IMR-90 (cell line): Measurements from ENCODE around the gene GPR39. TPM values are rescaled to one million over a fixed set of nuclear protein-coding genes. Genes with fewer than 3 reads are reported as not detected.
A peak's percentile ranks its signal among the peaks of the same experiment; 100 is the strongest.

Experiments used
- ATAC-seq: fragments of 200-7000 bp; cut with Tn5 transposase; 2 replicates; pipeline ENCODE4 v1.9.1; 2020; ENCODE audit warnings: low read depth, mild to moderate bottlenecking, moderate library complexity
- BruUV-seq: library from RNA; stranded (reverse); fragments of 400-500 nt; replicated peaks from 2 replicates; lab custom pipeline; 2021; lab: Mats Ljungman, UMichigan
- CTCF ChIA-PET: fragments of 300-600 bp; formaldehyde crosslinking; extraction: SDS; loops from one replicate; lab custom pipeline; 2021; ENCODE audit warnings: antibody characterized with exemption; lab: Yijun Ruan, JAX
- POLR2A ChIA-PET: fragments of 300-600 bp; sonication (Branson Sonifier 250); formaldehyde crosslinking; loops from one replicate; lab custom pipeline; 2022; ENCODE audit warnings: antibody characterized with exemption; ENCODE audit not compliant: unreplicated experiment; lab: Charles Lee
- DNase-seq: peaks from one replicate; pipeline ENCODE4 v3.0.0; 2013
- H2AFZ ChIP-seq: replicated peaks from 2 replicates; pipeline ENCODE3; 2013; ENCODE audit warnings: low read length, mild to moderate bottlenecking; ENCODE audit not compliant: poor library complexity
- H2AK5ac ChIP-seq: 2 replicates; pipeline ENCODE4 v1.6.1; 2013; ENCODE audit warnings: low read depth, low read length, inconsistent platforms
- H2AK9ac ChIP-seq: replicated peaks from 2 replicates; pipeline ENCODE3; 2013; ENCODE audit warnings: mild to moderate bottlenecking, low read depth, low read length, moderate library complexity; ENCODE audit not compliant: poor library complexity
- H2BK120ac ChIP-seq: 2 replicates; pipeline ENCODE4 v1.6.1; 2013; ENCODE audit warnings: low read depth, low read length, inconsistent platforms
- H2BK15ac ChIP-seq: 3 replicates; pipeline ENCODE4 v1.6.1; 2013; ENCODE audit warnings: low read depth, low read length, inconsistent platforms
- H2BK20ac ChIP-seq: 2 replicates; pipeline ENCODE4 v1.6.1; 2013; ENCODE audit warnings: low read depth, mild to moderate bottlenecking, inconsistent platforms, low read length, moderate library complexity
- H2BK5ac ChIP-seq: 2 replicates; pipeline ENCODE4 v1.6.1; 2013; ENCODE audit warnings: mild to moderate bottlenecking, low read depth, low read length, inconsistent platforms; ENCODE audit not compliant: poor library complexity, severe bottlenecking
- H3K14ac ChIP-seq: replicated peaks from 2 replicates; pipeline ENCODE4 v1.6.1; 2013; ENCODE audit warnings: low read depth, low read length, inconsistent platforms
- H3K18ac ChIP-seq: 2 replicates; pipeline ENCODE4 v1.6.1; 2013; ENCODE audit warnings: low read depth, low read length, control low read depth
- H3K23ac ChIP-seq: 2 replicates; pipeline ENCODE4 v1.6.1; 2013; ENCODE audit warnings: low read depth, low read length, inconsistent platforms
- H3K27ac ChIP-seq: 2 replicates; pipeline ENCODE4 v1.5.1; 2013; ENCODE audit warnings: mild to moderate bottlenecking, control low read depth, low read length; ENCODE audit not compliant: insufficient read depth
- H3K27me3 ChIP-seq: 2 replicates; pipeline ENCODE4 v1.6.1; 2013; ENCODE audit warnings: low read length; ENCODE audit not compliant: control insufficient read depth, insufficient read depth
- H3K36me3 ChIP-seq: 2 replicates; pipeline ENCODE4 v1.6.1; 2013; ENCODE audit warnings: low read length, mixed read lengths; ENCODE audit not compliant: control insufficient read depth, insufficient read depth
- H3K4ac ChIP-seq: 2 replicates; pipeline ENCODE4 v1.6.1; 2013; ENCODE audit warnings: low read depth, low read length, inconsistent platforms
- H3K4me1 ChIP-seq: 2 replicates; pipeline ENCODE4 v1.6.1; 2013; ENCODE audit warnings: low read length, mixed read lengths; ENCODE audit not compliant: control insufficient read depth, insufficient read depth
- H3K4me2 ChIP-seq: 2 replicates; pipeline ENCODE4 v1.6.1; 2013; ENCODE audit warnings: low read depth, mild to moderate bottlenecking, control low read depth, low read length, moderate library complexity
- H3K4me3 ChIP-seq: 2 replicates; pipeline ENCODE4 v1.5.1; 2013; ENCODE audit warnings: low read depth, mild to moderate bottlenecking, control low read depth, low read length, moderate library complexity; ENCODE audit not compliant: insufficient read depth
- H3K56ac ChIP-seq: 2 replicates; pipeline ENCODE4 v1.6.1; 2013; ENCODE audit warnings: low read length, inconsistent platforms; ENCODE audit not compliant: insufficient read depth; ENCODE audit errors: extremely low read depth
- H3K79me1 ChIP-seq, 2 experiments: 2 replicates each; pipeline ENCODE4 v1.6.1; 2013; ENCODE audit warnings: low read length in 2 of 2, inconsistent platforms in 1 of 2, low read depth in 1 of 2
- H3K9ac ChIP-seq: 2 replicates; pipeline ENCODE4 v1.6.1; 2013; ENCODE audit warnings: low read depth, low read length, control low read depth
- H3K9me1 ChIP-seq: 2 replicates; pipeline ENCODE4 v1.6.1; 2013; ENCODE audit warnings: low read length, inconsistent platforms; ENCODE audit not compliant: insufficient read depth
- H3K9me3 ChIP-seq: 2 replicates; pipeline ENCODE4 v1.6.1; 2013; ENCODE audit warnings: low read length; ENCODE audit not compliant: control insufficient read depth, insufficient read depth
- H4K20me1 ChIP-seq: 2 replicates; pipeline ENCODE4 v1.6.1; 2013; ENCODE audit warnings: low read length, inconsistent platforms; ENCODE audit not compliant: insufficient read depth
- H4K5ac ChIP-seq: 2 replicates; pipeline ENCODE4 v1.6.1; 2013; ENCODE audit warnings: mild to moderate bottlenecking, low read depth, low read length, control low read depth
- H4K8ac ChIP-seq, 2 experiments: 2 replicates each; pipeline ENCODE4 v1.6.1; 2013; ENCODE audit warnings: low read depth in 2 of 2, low read length in 2 of 2, control low read depth in 1 of 2, inconsistent platforms in 1 of 2
- H4K91ac ChIP-seq: 2 replicates; pipeline ENCODE4 v1.6.1; 2013; ENCODE audit warnings: low read depth, low read length, inconsistent platforms; ENCODE audit not compliant: insufficient read depth
- MAZ ChIP-seq: IDR thresholded peaks from 2 replicates; pipeline ENCODE4 v1.6.1; 2012; ENCODE audit warnings: low read depth, mild to moderate bottlenecking, low read length, improper control_type of control experiment, moderate library complexity, borderline replicate concordance
- WGBS, 2 experiments: methylation state at CpG; one replicate each; pipeline versions ENCODE4 v1.1.5 to v1.1.7; 2013; ENCODE audit warnings: missing lambda C conversion rate in 2 of 2; ENCODE audit not compliant: insufficient read length in 1 of 2; ENCODE audit errors: extremely low coverage in 2 of 2; 5-methylcytosine and 5-hydroxymethylcytosine counted together
- dilution Hi-C: fragments of 300-500 bp; cut with HindIII; formaldehyde crosslinking; loops from one replicate; pipeline ENCODE4 v1.14.3; 2018; ENCODE audit warnings: low sequenced_read_pairs; ENCODE audit not compliant: unreplicated experiment
- in situ Hi-C: fragments of 300-500 bp; cut with MboI; formaldehyde crosslinking; loops from 3 replicates; pipeline ENCODE4 v1.14.3; 2019; ENCODE audit warnings: low sequenced_read_pairs, inconsistent platforms, mixed read lengths
- intact Hi-C: fragments of 100-400 bp; cut with micrococcal nuclease; formaldehyde crosslinking; loops from 2 replicates; pipeline ENCODE4 v1.10.0; 2022
- polyA plus RNA-seq, 3 experiments: library from polyadenylated mRNA; depleted of rRNA; stranded (reverse); fragments of >200 nt; gene quantifications; 2 replicates each; pipeline ENCODE4 v1.2.3, GENCODE V29; 2012; ENCODE audit warnings: low replicate concordance in 1 of 3
- total RNA-seq: library from RNA; depleted of rRNA; stranded (reverse); fragments of >200 nt; gene quantifications from 2 replicates; pipeline ENCODE4 v1.2.3, GENCODE V29; 2012
- TF ChIP-seq, protein P1 (sequence below): fragments of 150-350 bp; IDR thresholded peaks from 2 replicates; pipeline ENCODE4 v1.6.1; 2016; ENCODE audit warnings: low read depth, mild to moderate bottlenecking, low read length, moderate library complexity, borderline replicate concordance

Gene GPR39
- total and polyA plus RNA-seq, 2 of the 4 experiments (the other 2 are of a cell fraction), result 4.4 to 9.0 TPM

DNA sequence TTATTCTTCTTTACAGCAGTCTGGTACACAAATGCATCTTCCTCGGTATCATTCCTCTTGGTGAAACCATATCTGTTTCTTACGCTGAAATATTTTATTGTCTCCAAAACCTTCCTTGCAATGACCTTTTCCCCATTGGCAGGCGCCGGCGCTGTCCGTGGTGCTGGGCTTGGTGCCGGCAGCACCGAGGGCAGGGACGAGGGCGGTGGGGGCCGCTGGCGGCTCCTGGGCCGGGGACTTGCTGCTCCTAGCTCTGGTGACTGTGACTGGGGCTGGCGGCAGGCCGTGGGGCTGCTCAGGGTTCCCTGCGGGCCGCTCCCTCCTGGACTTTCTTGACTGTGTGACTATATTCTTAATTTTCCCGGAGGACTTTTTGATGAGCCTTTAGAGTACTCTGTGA, 72.5 kb downstream of the GPR39 start:
- no peak overlapping the region for H4K91ac ChIP-seq
- H3K56ac ChIP-seq, result no peak overlapping the region
- no peaks in the 10 kb centered on the region for H3K4me1 ChIP-seq
- H2BK15ac ChIP-seq, result no peak overlapping the region
- BruUV-seq, result no TSS peak
- H2BK5ac ChIP-seq, result no peak overlapping the region
- H2AFZ ChIP-seq, result no peak overlapping the region
- intact Hi-C loops (no loop called here), dilution Hi-C loops (no loop called here), in situ Hi-C loops (no loop called here)
- H3K79me1 ChIP-seq, result no peaks in the 10 kb centered on the region
- no peak overlapping the region for H3K9ac ChIP-seq
- H3K14ac ChIP-seq, result no peak overlapping the region
- no peak overlapping the region for H4K5ac ChIP-seq
- H3K9me3 ChIP-seq, result no peaks in the 10 kb centered on the region
- ChIA-PET POLR2A (no interaction called here), CTCF (no interaction called here)
- no peak overlapping the region for H2BK120ac ChIP-seq
- no peak overlapping the region for H3K18ac ChIP-seq
- no peaks in the 10 kb centered on the region for H3K27me3 ChIP-seq
- peak; percentile 79 for ATAC-seq
- H3K23ac ChIP-seq, result no peak overlapping the region
- no peak overlapping the region for H3K27ac ChIP-seq
- no peak overlapping the region for H3K4me2 ChIP-seq
- no peaks in the 10 kb centered on the region for H4K20me1 ChIP-seq
- WGBS, 2 experiments, result 21% methylated on average over 7 of the region's 18 CpGs; no CpG with 5 or more reads in 1 of the 2 experiments
- no peak overlapping the region for H3K4ac ChIP-seq
- no peaks in the 10 kb centered on the region for H3K36me3 ChIP-seq
- H2AK9ac ChIP-seq, result no peak overlapping the region
- no peak overlapping the region for H2AK5ac ChIP-seq
- H4K8ac ChIP-seq, result no peak overlapping the region
- peak; percentile 5 for DNase-seq
- H2BK20ac ChIP-seq, result no peak overlapping the region
- H3K4me3 ChIP-seq, result no peak overlapping the region
- TF ChIP-seq, protein P1, sequence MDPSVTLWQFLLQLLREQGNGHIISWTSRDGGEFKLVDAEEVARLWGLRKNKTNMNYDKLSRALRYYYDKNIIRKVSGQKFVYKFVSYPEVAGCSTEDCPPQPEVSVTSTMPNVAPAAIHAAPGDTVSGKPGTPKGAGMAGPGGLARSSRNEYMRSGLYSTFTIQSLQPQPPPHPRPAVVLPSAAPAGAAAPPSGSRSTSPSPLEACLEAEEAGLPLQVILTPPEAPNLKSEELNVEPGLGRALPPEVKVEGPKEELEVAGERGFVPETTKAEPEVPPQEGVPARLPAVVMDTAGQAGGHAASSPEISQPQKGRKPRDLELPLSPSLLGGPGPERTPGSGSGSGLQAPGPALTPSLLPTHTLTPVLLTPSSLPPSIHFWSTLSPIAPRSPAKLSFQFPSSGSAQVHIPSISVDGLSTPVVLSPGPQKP, result no peak
- peak; percentile 58; the same call in 1 of the 2 replicates for TF ChIP-seq MAZ
- no peaks in the 10 kb centered on the region for H3K9me1 ChIP-seq
